Endothelial cell of umbilical vein (primary cell): ENCODE data around the gene S100A13. TPM values are rescaled to one million over a fixed set of nuclear protein-coding genes. Genes with fewer than 3 reads are reported as not detected.

Experiments
- BruUV-seq: library from RNA; stranded (reverse); fragments of 400-500 nt; replicated peaks from 2 replicates; lab custom pipeline; 2021; lab: Mats Ljungman, UMichigan
- CTCF ChIA-PET: fragments of 300-600, 350-600 bp; sonication (Branson Sonifier 250); formaldehyde crosslinking; loops from one replicate; lab custom pipeline; 2021; ENCODE audit warnings: antibody characterized with exemption, inconsistent platforms; lab: Charles Lee
- POLR2A ChIA-PET: fragments of 300-600, 350-600 bp; sonication (Branson Sonifier 250); formaldehyde crosslinking; loops from one replicate; lab custom pipeline; 2021; ENCODE audit warnings: antibody characterized with exemption, inconsistent platforms; lab: Charles Lee
- DNase-seq: peaks from one replicate; pipeline ENCODE4 v3.0.0-alpha.2; 2011; ENCODE audit warnings: low read depth, low spot score
- FAIRE-seq: peaks from 2 replicates; lab custom pipeline; 2011; peaks lifted over from hg19 to GRCh38; lab: Jason Lieb, UNC
- H2AFZ ChIP-seq: 2 replicates; pipeline ENCODE4 v1.6.0; 2012; ENCODE audit warnings: low read depth, low read length, control low read depth, inconsistent platforms
- H3K27ac ChIP-seq: 2 replicates; pipeline ENCODE4 v1.5.1; 2011; ENCODE audit warnings: low read depth, mild to moderate bottlenecking, control low read depth, low read length, moderate library complexity; ENCODE audit not compliant: insufficient read depth
- H3K27me3 ChIP-seq, 2 experiments: 2 replicates each; pipeline versions ENCODE4 v1.6.0 to v1.6.1; 2011; ENCODE audit warnings: low read length in 2 of 2, mixed read lengths in 1 of 2; ENCODE audit not compliant: control insufficient read depth in 2 of 2, insufficient read depth in 2 of 2
- H3K36me3 ChIP-seq, 2 experiments: 2 replicates in 1 of 2; 3 replicates in 1 of 2; pipeline ENCODE4 v1.5.1; 2011; ENCODE audit warnings: low read length in 2 of 2, mild to moderate bottlenecking in 1 of 2, moderate library complexity in 1 of 2; ENCODE audit not compliant: control insufficient read depth in 2 of 2, insufficient read depth in 2 of 2; ENCODE audit errors: extremely low read depth in 1 of 2
- H3K4me1 ChIP-seq: 3 replicates; pipeline ENCODE4 v1.5.1; 2011; ENCODE audit warnings: mild to moderate bottlenecking, low read length; ENCODE audit not compliant: control insufficient read depth, insufficient read depth; ENCODE audit errors: extremely low read depth
- H3K4me2 ChIP-seq: 2 replicates; pipeline ENCODE4 v1.6.1; 2011; ENCODE audit warnings: low read length, control low read depth, mixed read lengths; ENCODE audit not compliant: insufficient read depth
- H3K4me3 ChIP-seq, 3 experiments: fragments of 200-600 bp in 1 of 3; sonication (generic), shearing (Covaris generic) in 1 of 3; replicated peaks in 1 of 3; 2 replicates each; pipeline ENCODE4 v1.5.1; 2011 to 2016; ENCODE audit warnings: control low read depth in 3 of 3, low read length in 3 of 3, mild to moderate bottlenecking in 2 of 3, inconsistent platforms in 1 of 3, low read depth in 1 of 3, moderate library complexity in 1 of 3; ENCODE audit not compliant: insufficient read depth in 1 of 3
- H3K79me2 ChIP-seq: 2 replicates; pipeline ENCODE4 v1.6.0; 2012; ENCODE audit warnings: low read length, inconsistent platforms; ENCODE audit not compliant: control insufficient read depth, insufficient read depth
- H3K9ac ChIP-seq: replicated peaks from 2 replicates; pipeline ENCODE3; 2011; ENCODE audit warnings: low read length, control low read depth; ENCODE audit not compliant: insufficient read depth; ENCODE audit errors: extremely low read depth
- H3K9me1 ChIP-seq: replicated peaks from 3 replicates; pipeline ENCODE4 v1.6.0; 2011; ENCODE audit warnings: mild to moderate bottlenecking, low read length; ENCODE audit not compliant: control insufficient read depth, insufficient read depth; ENCODE audit errors: extremely low read depth
- H3K9me3 ChIP-seq: replicated peaks from 2 replicates; pipeline ENCODE4 v1.5.1; 2012; ENCODE audit warnings: low read length, inconsistent platforms; ENCODE audit not compliant: control insufficient read depth, insufficient read depth
- H4K20me1 ChIP-seq: replicated peaks from 2 replicates; pipeline ENCODE3; 2011; ENCODE audit warnings: mild to moderate bottlenecking, low read length; ENCODE audit not compliant: control insufficient read depth, insufficient read depth; ENCODE audit errors: extremely low read depth
- CTCF ChIP-seq, 2 donors: IDR thresholded peaks; 1 replicate in 1 of 2; 2 replicates in 1 of 2; pipeline ENCODE4 v1.5.1; 2011; ENCODE audit warnings: low read length in 2 of 2, mild to moderate bottlenecking in 2 of 2, moderate library complexity in 2 of 2, control low read depth in 1 of 2, inconsistent platforms in 1 of 2, low read depth in 1 of 2; ENCODE audit not compliant: insufficient read depth in 1 of 2; ENCODE audit errors: extremely low read depth in 1 of 2
- EZH2 ChIP-seq: IDR thresholded peaks from 2 replicates; pipeline ENCODE4 v1.6.1; 2012; ENCODE audit warnings: borderline replicate concordance, low read depth, mild to moderate bottlenecking, moderate library complexity, low read length, inconsistent platforms; ENCODE audit not compliant: severe bottlenecking
- FOS ChIP-seq: IDR thresholded peaks from 2 replicates; pipeline ENCODE4 v1.6.1; 2011; ENCODE audit warnings: mild to moderate bottlenecking, low read length, moderate library complexity, borderline replicate concordance; ENCODE audit not compliant: insufficient read depth
- GATA2 ChIP-seq: IDR thresholded peaks from 2 replicates; pipeline ENCODE4 v1.7.0; 2011; ENCODE audit warnings: low read depth, mild to moderate bottlenecking, moderate library complexity, mixed read lengths, low read length; ENCODE audit not compliant: insufficient read length, insufficient read depth
- JUN ChIP-seq: IDR thresholded peaks from 2 replicates; pipeline ENCODE4 v1.6.1; 2011; ENCODE audit warnings: borderline replicate concordance, low read depth; ENCODE audit not compliant: insufficient read length, insufficient read depth
- MAX ChIP-seq: IDR thresholded peaks from 2 replicates; pipeline ENCODE4 v1.6.1; 2011; ENCODE audit not compliant: insufficient read depth, insufficient read length
- MYC ChIP-seq: IDR thresholded peaks from one replicate; pipeline ENCODE4 v1.6.1; 2011; ENCODE audit warnings: mild to moderate bottlenecking, low read depth, low read length
- POLR2A ChIP-seq: IDR thresholded peaks from 2 replicates; pipeline ENCODE4 v1.6.1; 2012; ENCODE audit warnings: low read depth, mild to moderate bottlenecking, control low read depth, low read length
- POLR2AphosphoS5 ChIP-seq: IDR thresholded peaks from 2 replicates; pipeline ENCODE4 v1.6.1; 2012; ENCODE audit warnings: low read depth, mild to moderate bottlenecking, control low read depth, low read length, moderate library complexity; ENCODE audit not compliant: insufficient read depth
- dilution Hi-C: fragments of 300-500 bp; cut with MboI; formaldehyde crosslinking; loops from one replicate; pipeline ENCODE4 v1.15.0; 2019; ENCODE audit warnings: low sequenced_read_pairs; ENCODE audit not compliant: extremely low pct_ligation_motif_present
- intact Hi-C: fragments of 100-400 bp; cut with micrococcal nuclease; formaldehyde crosslinking; loops from one replicate; pipeline ENCODE4 v1.10.0; 2022
- polyA plus RNA-seq, 4 experiments: library from polyadenylated mRNA; depleted of rRNA in 3 of 4; stranded (reverse) in 3 of 4; unstranded in 1 of 4; fragments of >200 nt; gene quantifications; 2 replicates each; pipeline versions ENCODE4 v1.2.1 to v1.2.3, GENCODE V29; 2011 to 2012; ENCODE audit warnings: missing spikeins in 1 of 4
- total RNA-seq: library from RNA; stranded (reverse); gene quantifications from 2 replicates; pipeline ENCODE4 v1.2.3, GENCODE V29; 2021

Gene S100A13
- total and polyA plus RNA-seq, 2 donors (not counting 3 experiments of a cell fraction or from before 2014, with no cell fraction given) = 155 to 360 TPM

GRCh38 chr1:153577624-153578051 is 49.7 kb downstream of the S100A13 start:
- TF ChIP-seq CTCF (IDR thresholded peaks at IDR 0.05; ENCODE audit: extremely low read depth in 1 of 2, insufficient read depth in 1 of 2, low read depth in 1 of 2, low read length in 2 of 2) (no peak), FOS (no peak), MAX (no peak), GATA2 (no peak), MYC (no peak), POLR2A (no peak), POLR2AphosphoS5 (no peak), JUN (no peak), EZH2 (no peak)
- dilution Hi-C loops = no loop called here
- no peak overlapping the region for H2AFZ ChIP-seq
- peaks cover 3% of the 10 kb centered on the region for H3K4me1 ChIP-seq
- intact Hi-C loops = no loop called here
- no peaks in the 10 kb centered on the region for H4K20me1 ChIP-seq
- no peaks in the 10 kb centered on the region for H3K79me2 ChIP-seq
- H3K27ac ChIP-seq = no peak overlapping the region
- DNase-seq (no peak), FAIRE-seq (no peak)
- no peaks in the 10 kb centered on the region for H3K9me3 ChIP-seq
- ChIA-PET POLR2A (interaction anchor here (0.6 to 0.9 kb wide), 3 partner anchors 28 to 232 kb away, joined by 3 to 6 read pairs (median 5); partner anchors contain the start of gene S100A13), CTCF (interaction anchor here (0.8 to 2.0 kb wide), 10 partner anchors 8 to 67 kb away, joined by 3 to 8 read pairs (median 5); partner anchors contain the start of gene S100A13)
- H3K9ac ChIP-seq = no peak overlapping the region
- H3K4me3 ChIP-seq = no peak overlapping the region
- no TSS peak for BruUV-seq
- H3K36me3 ChIP-seq = no peaks in the 10 kb centered on the region
- H3K27me3 ChIP-seq = no peaks in the 10 kb centered on the region
- H3K9me1 ChIP-seq = no peaks in the 10 kb centered on the region
- H3K4me2 ChIP-seq = no peak overlapping the region
